ENCODE measurements around the gene RNFT2.

DNA sequence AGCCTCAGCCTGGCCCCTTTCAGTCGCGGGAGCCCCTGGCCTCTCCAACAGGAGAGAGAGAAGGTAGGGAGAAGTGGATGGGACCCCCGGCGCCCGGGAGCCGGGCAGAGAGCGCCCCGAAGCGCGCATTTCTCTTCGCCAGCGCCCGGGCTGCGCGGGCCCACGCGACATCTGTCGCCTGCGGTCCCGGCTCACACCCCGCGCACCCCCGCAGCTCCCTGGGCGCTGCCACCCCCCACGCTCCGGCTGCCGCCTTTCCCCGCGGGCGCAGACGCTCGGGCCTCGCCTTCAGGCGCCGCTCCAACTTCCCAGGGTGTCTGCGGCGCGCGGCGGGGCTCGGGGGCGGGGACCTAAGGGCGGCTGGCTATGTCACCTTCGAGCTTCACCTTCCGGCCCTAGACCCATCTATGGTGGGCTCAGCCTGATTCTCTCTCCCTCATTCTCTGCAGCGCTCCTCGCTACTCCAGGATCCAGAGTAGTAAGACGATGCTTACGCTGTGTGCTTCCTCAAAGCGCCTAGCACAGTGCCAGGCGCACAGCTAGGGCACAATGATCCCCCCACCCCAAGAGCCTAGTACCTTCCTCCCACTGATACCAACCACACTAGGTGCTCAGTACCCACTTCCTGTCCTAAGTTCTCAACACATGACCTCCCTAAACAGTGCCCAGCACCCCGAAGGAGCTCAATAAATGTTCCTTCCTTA lies 141.5 kb downstream of the RNFT2 start:
- TF ChIP-seq, protein P1, sequence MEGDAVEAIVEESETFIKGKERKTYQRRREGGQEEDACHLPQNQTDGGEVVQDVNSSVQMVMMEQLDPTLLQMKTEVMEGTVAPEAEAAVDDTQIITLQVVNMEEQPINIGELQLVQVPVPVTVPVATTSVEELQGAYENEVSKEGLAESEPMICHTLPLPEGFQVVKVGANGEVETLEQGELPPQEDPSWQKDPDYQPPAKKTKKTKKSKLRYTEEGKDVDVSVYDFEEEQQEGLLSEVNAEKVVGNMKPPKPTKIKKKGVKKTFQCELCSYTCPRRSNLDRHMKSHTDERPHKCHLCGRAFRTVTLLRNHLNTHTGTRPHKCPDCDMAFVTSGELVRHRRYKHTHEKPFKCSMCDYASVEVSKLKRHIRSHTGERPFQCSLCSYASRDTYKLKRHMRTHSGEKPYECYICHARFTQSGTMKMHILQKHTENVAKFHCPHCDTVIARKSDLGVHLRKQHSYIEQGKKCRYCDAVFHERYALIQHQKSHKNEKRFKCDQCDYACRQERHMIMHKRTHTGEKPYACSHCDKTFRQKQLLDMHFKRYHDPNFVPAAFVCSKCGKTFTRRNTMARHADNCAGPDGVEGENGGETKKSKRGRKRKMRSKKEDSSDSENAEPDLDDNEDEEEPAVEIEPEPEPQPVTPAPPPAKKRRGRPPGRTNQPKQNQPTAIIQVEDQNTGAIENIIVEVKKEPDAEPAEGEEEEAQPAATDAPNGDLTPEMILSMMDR (IDR thresholded peaks at IDR 0.05), result no peak
- TF ChIP-seq POLR2A (IDR thresholded peaks at IDR 0.05), result no peak

All from Peyer's patch (tissue), 4 donors.